BE2C (cell line): Measurements from ENCODE around the gene ALKAL2.

Experiments
- DNase-seq: peaks from one replicate; pipeline ENCODE4 v3.0.0-alpha.2; 2020
- H3K27me3 ChIP-seq: fragments of 250-450 bp; sonication (Bioruptor Pico); 2 replicates; pipeline ENCODE4 v1.5.1; 2020; ENCODE audit warnings: mild to moderate bottlenecking
- H3K36me3 ChIP-seq: fragments of 250-450 bp; sonication (Bioruptor Pico); 2 replicates; pipeline ENCODE4 v1.5.1; 2020; ENCODE audit warnings: mild to moderate bottlenecking
- H3K4me1 ChIP-seq: fragments of 250-450 bp; sonication (Bioruptor Pico); 2 replicates; pipeline ENCODE4 v1.5.1; 2020
- H3K4me3 ChIP-seq: 2 replicates; pipeline ENCODE4 v1.5.1; 2011; ENCODE audit warnings: low read depth, low read length
- H3K9me3 ChIP-seq: fragments of 250-450 bp; sonication (Bioruptor Pico); 2 replicates; pipeline ENCODE4 v1.5.1; 2020
- CTCF ChIP-seq: IDR thresholded peaks from 2 replicates; pipeline ENCODE4 v1.5.1; 2012; ENCODE audit warnings: mild to moderate bottlenecking, low read depth, low read length

ALKAL2 gene

GRCh38 chr2:282371-283263 is 5.3 kb downstream of the ALKAL2 start:
- Histone ChIP-seq H3K4me1 (no peaks in the 10 kb centered on the region), H3K9me3 (no peaks in the 10 kb centered on the region), H3K36me3 (no peaks in the 10 kb centered on the region), H3K27me3 (0 out of 2 replicates have a peak, but pooled peaks cover 3% of the 10 kb centered on the region), H3K4me3 (no peak overlapping the region)
- no peak for DNase-seq
- TF ChIP-seq CTCF = no peak

- DNase-seq = no peak
Observed at GRCh38 chr2:281381-281780, 6.5 kb downstream of the ALKAL2 start.

GRCh38 chr2:280650-281110 is 7.2 kb downstream of the ALKAL2 start:
- DNase-seq = no peak

More at GRCh38 chr2:281381-281780, 6.5 kb downstream of the ALKAL2 start:
- H3K27me3 ChIP-seq = no peaks in the 10 kb centered on the region
- no peaks in the 10 kb centered on the region for H3K4me1 ChIP-seq
- no peaks in the 10 kb centered on the region for H3K9me3 ChIP-seq
- no peak overlapping the region for H3K4me3 ChIP-seq
- no peak for TF ChIP-seq CTCF
- H3K36me3 ChIP-seq = no peaks in the 10 kb centered on the region; the same call in 1 of the 2 replicates

GRCh38 chr2:279956-280649 is 7.8 kb downstream of the ALKAL2 start:
- no peaks in the 10 kb centered on the region for H3K4me1 ChIP-seq
- no peaks in the 10 kb centered on the region; the same call in 1 of the 2 replicates for H3K36me3 ChIP-seq
- no peaks in the 10 kb centered on the region for H3K27me3 ChIP-seq
- DNase-seq = no peak
- no peaks in the 10 kb centered on the region for H3K9me3 ChIP-seq
- H3K4me3 ChIP-seq = no peak overlapping the region
- TF ChIP-seq CTCF = no peak

More at GRCh38 chr2:280650-281110, 7.2 kb downstream of the ALKAL2 start:
- Histone ChIP-seq H3K9me3 (no peaks in the 10 kb centered on the region), H3K4me1 (no peaks in the 10 kb centered on the region), H3K36me3 (no peaks in the 10 kb centered on the region; the same call in 1 of the 2 replicates), H3K4me3 (no peak overlapping the region), H3K27me3 (no peaks in the 10 kb centered on the region)
- no peak for TF ChIP-seq CTCF

GRCh38 chr2:279366-279765 is 8.5 kb downstream of the ALKAL2 start:
- Histone ChIP-seq H3K27me3 (no peaks in the 10 kb centered on the region), H3K4me3 (no peak overlapping the region), H3K4me1 (no peaks in the 10 kb centered on the region), H3K36me3 (no peaks in the 10 kb centered on the region; the same call in 1 of the 2 replicates), H3K9me3 (no peaks in the 10 kb centered on the region)
- DNase-seq = no peak
- no peak for TF ChIP-seq CTCF

GRCh38 chr2:278927-279320 is 9.0 kb downstream of the ALKAL2 start:
- TF ChIP-seq CTCF = no peak
- no peak for DNase-seq
- H3K27me3 ChIP-seq = no peaks in the 10 kb centered on the region
- H3K9me3 ChIP-seq = no peaks in the 10 kb centered on the region
- H3K36me3 ChIP-seq = no peaks in the 10 kb centered on the region; the same call in 1 of the 2 replicates
- H3K4me1 ChIP-seq = no peaks in the 10 kb centered on the region
- no peak overlapping the region for H3K4me3 ChIP-seq
